ENCODE data around the gene LRMDA.

DNA sequence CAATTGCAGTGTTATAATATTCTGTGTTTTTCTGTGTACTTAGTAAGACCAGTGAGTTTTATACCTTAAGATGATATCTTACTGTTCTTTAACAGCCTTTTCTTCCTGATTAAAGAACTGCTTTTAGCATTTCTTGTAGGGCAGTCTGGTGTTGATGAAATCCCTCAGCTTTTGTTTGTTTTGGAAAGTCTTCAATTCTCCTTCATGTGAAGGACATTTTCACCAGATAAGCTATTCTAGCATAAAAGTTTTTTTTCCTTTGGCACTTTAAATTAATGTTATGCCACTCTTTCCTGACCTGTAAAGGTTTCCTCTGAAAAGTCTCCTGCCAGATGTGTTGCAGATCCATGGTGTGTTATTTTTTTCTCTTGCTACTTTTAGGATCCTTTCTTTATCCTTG is 1059.8 kb downstream of the LRMDA start:
- TF ChIP-seq, protein P1, sequence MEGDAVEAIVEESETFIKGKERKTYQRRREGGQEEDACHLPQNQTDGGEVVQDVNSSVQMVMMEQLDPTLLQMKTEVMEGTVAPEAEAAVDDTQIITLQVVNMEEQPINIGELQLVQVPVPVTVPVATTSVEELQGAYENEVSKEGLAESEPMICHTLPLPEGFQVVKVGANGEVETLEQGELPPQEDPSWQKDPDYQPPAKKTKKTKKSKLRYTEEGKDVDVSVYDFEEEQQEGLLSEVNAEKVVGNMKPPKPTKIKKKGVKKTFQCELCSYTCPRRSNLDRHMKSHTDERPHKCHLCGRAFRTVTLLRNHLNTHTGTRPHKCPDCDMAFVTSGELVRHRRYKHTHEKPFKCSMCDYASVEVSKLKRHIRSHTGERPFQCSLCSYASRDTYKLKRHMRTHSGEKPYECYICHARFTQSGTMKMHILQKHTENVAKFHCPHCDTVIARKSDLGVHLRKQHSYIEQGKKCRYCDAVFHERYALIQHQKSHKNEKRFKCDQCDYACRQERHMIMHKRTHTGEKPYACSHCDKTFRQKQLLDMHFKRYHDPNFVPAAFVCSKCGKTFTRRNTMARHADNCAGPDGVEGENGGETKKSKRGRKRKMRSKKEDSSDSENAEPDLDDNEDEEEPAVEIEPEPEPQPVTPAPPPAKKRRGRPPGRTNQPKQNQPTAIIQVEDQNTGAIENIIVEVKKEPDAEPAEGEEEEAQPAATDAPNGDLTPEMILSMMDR (conservative IDR thresholded peaks at IDR 0.05; ENCODE audit: low read length) = no peak
- no peak for TF ChIP-seq EZH2phosphoT487 (IDR thresholded peaks at IDR 0.05; ENCODE audit: borderline replicate concordance, low read depth, low read length)

Data from OCI-LY7 (cell line).